Activated B cell treated with CpG ODN at 0.5 μM for 24 hours (primary cell): Measurements from ENCODE around the gene TMX4. TPM values are rescaled to one million over a fixed set of nuclear protein-coding genes. Genes with fewer than 3 reads are reported as not detected.

Experiments
- ATAC-seq: fragments of 200-7000 bp; cut with Tn5 transposase; one replicate; pipeline ENCODE4 v1.10.0; 2021; ENCODE audit warnings: low read depth, mild to moderate bottlenecking, moderate library complexity
- CTCF ChIA-PET: fragments of 350-600 bp; sonication (Branson Sonifier 250); formaldehyde crosslinking; loops from one replicate; lab custom pipeline; 2021; ENCODE audit warnings: antibody characterized with exemption; lab: Charles Lee
- POLR2A ChIA-PET: fragments of 350-600 bp; sonication (Branson Sonifier 250); formaldehyde crosslinking; loops from one replicate; lab custom pipeline; 2021; ENCODE audit warnings: antibody characterized with exemption; lab: Charles Lee
- DNase-seq: peaks from one replicate; pipeline ENCODE4 v3.0.0; 2022
- H3K27ac Mint-ChIP-seq: one replicate; pipeline ENCODE4 v1.8.0; 2020; ENCODE audit warnings: mixed read lengths
- H3K27me3 Mint-ChIP-seq: one replicate; pipeline ENCODE4 v1.8.0; 2021; ENCODE audit warnings: mixed read lengths
- H3K36me3 Mint-ChIP-seq: one replicate; pipeline ENCODE4 v1.8.0; 2021; ENCODE audit warnings: low read depth, mixed read lengths
- H3K4me1 Mint-ChIP-seq: one replicate; pipeline ENCODE4 v1.8.0; 2021; ENCODE audit warnings: mixed read lengths
- H3K4me3 Mint-ChIP-seq: one replicate; pipeline ENCODE4 v1.8.0; 2020; ENCODE audit warnings: mild to moderate bottlenecking, mixed read lengths
- H3K9me3 Mint-ChIP-seq: one replicate; pipeline ENCODE4 v1.8.0; 2020; ENCODE audit warnings: mixed read lengths
- intact Hi-C: fragments of 100-400 bp; cut with micrococcal nuclease; formaldehyde crosslinking; loops from one replicate; pipeline ENCODE4 v1.15.1; 2024
- total RNA-seq: library from RNA; stranded (reverse); gene quantifications from 2 replicates; pipeline ENCODE4 v1.2.3, GENCODE V29; 2022
- TF ChIP-seq, protein P1 (sequence below): fragments of 200-600 bp; IDR thresholded peaks from one replicate; pipeline ENCODE4 v1.8.0; 2022; ENCODE audit warnings: antibody characterized with exemption, mild to moderate bottlenecking

TMX4 gene
- total RNA-seq, 1 donor from 2014 or later: 24.8 TPM

DNA sequence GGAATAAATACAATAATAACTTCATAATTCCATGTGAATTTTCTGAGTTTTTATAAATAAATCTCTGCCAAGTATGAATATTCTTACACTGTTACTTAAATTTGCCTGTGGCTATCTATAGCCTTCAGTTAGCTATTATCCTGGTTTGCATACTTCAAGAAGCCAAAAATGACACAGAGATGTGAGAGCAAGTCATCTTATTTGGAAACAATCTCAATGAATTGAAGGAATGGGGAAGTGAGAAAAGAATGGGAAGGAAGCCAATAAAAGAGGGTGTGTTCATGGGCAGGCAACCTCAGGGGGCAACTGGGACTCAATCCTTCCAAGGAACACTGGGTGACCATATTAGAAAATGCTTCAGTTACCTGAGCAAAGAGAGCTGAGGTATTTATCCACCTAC is 89.2 kb downstream of the TMX4 start:
- CTCF ChIA-PET: no interaction called here
- Mint-ChIP-seq H3K27me3 (peaks cover 3% of the 10 kb centered on the region), H3K36me3 (no peaks in the 10 kb centered on the region), H3K4me1 (peaks cover 6% of the 10 kb centered on the region), H3K27ac (no peak overlapping the region), H3K4me3 (no peak overlapping the region), H3K9me3 (no peaks in the 10 kb centered on the region)
- DNase-seq (no peak), ATAC-seq (no peak)
- intact Hi-C loops: no loop called here
- POLR2A ChIA-PET: no interaction called here
- TF ChIP-seq, protein P1, sequence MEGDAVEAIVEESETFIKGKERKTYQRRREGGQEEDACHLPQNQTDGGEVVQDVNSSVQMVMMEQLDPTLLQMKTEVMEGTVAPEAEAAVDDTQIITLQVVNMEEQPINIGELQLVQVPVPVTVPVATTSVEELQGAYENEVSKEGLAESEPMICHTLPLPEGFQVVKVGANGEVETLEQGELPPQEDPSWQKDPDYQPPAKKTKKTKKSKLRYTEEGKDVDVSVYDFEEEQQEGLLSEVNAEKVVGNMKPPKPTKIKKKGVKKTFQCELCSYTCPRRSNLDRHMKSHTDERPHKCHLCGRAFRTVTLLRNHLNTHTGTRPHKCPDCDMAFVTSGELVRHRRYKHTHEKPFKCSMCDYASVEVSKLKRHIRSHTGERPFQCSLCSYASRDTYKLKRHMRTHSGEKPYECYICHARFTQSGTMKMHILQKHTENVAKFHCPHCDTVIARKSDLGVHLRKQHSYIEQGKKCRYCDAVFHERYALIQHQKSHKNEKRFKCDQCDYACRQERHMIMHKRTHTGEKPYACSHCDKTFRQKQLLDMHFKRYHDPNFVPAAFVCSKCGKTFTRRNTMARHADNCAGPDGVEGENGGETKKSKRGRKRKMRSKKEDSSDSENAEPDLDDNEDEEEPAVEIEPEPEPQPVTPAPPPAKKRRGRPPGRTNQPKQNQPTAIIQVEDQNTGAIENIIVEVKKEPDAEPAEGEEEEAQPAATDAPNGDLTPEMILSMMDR: no peak

Other genes with a start within 250 kb of the TMX4 start
- gene HAO1, start 79.3 kb downstream of the TMX4 start, total RNA-seq: not detected in 2 replicates
- 0.29 and 0.86 TPM in 2 replicates for gene PLCB1, start 112.5 kb upstream of the TMX4 start, total RNA-seq